Activated T-cell treated with anti-CD3 and anti-CD28 coated beads, Interleukin-2, amount 50 U/mL, for 72 hours (primary cell): ENCODE data around the gene ARHGEF17. TPM values are rescaled to one million over a fixed set of nuclear protein-coding genes. Genes with fewer than 3 reads are reported as not detected.

Source experiments
- ATAC-seq, 2 donors: fragments of 150-1000 bp; cut with Tn5 transposase; replicated peaks in 1 of 2; 2 replicates each; pipeline ENCODE4 v1.10.0; 2021; ENCODE audit warnings: moderate library complexity in 2 of 2, mild to moderate bottlenecking in 1 of 2
- DNase-seq, 2 donors: peaks; one replicate each; pipeline ENCODE4 v3.0.0; 2021 to 2022; ENCODE audit warnings: mixed read lengths in 1 of 2
- H3K27ac Mint-ChIP-seq: one replicate; pipeline ENCODE4 v1.8.0; 2022; ENCODE audit warnings: mild to moderate bottlenecking, moderate library complexity, mixed read lengths
- H3K27me3 Mint-ChIP-seq: one replicate; pipeline ENCODE4 v1.8.0; 2022; ENCODE audit warnings: low read depth, mixed read lengths
- H3K36me3 Mint-ChIP-seq, 2 donors: one replicate each; pipeline ENCODE4 v1.8.0; 2022; ENCODE audit warnings: mixed read lengths in 2 of 2, mild to moderate bottlenecking in 1 of 2; ENCODE audit not compliant: insufficient read depth in 2 of 2
- H3K4me1 Mint-ChIP-seq: one replicate; pipeline ENCODE4 v1.8.0; 2022; ENCODE audit warnings: low read depth, mixed read lengths
- H3K4me3 Mint-ChIP-seq, 2 donors: one replicate each; pipeline ENCODE4 v1.8.0; 2022; ENCODE audit warnings: mild to moderate bottlenecking in 2 of 2, mixed read lengths in 2 of 2, moderate library complexity in 2 of 2
- H3K9me3 Mint-ChIP-seq, 2 donors: one replicate each; pipeline ENCODE4 v1.8.0; 2022; ENCODE audit warnings: mixed read lengths in 2 of 2
- total RNA-seq, 2 donors: library from RNA; stranded (reverse); gene quantifications; one replicate each; pipeline ENCODE4 v1.2.3, GENCODE V29; 2022

The ARHGEF17 gene
- total RNA-seq, 2 donors from 2014 or later = 0.05 to 0.07 TPM

GRCh38 chr11:73376160-73376802, 68.2 kb downstream of the ARHGEF17 start, which contains the start of gene RELT:
TSS of gene RELT (plus strand) at chr11:73376399. CDS start at chr11:73389137, 12,738 bp downstream.
- Mint-ChIP-seq H3K4me1 (peaks cover 45% of the 10 kb centered on the region), H3K4me3 (peak within 1 kb of the TSS; percentile 88 to 94), H3K9me3 (no peaks in the 10 kb centered on the region), H3K27me3 (no peaks in the 10 kb centered on the region), H3K36me3 (peaks cover 0 to 2% of the 10 kb centered on the region in 2 donors), H3K27ac (peak within 1 kb of the TSS; percentile 92)
- DNase-seq (peak; percentile 93 to 99), ATAC-seq (peak; percentile 83 to 85)

DNA sequence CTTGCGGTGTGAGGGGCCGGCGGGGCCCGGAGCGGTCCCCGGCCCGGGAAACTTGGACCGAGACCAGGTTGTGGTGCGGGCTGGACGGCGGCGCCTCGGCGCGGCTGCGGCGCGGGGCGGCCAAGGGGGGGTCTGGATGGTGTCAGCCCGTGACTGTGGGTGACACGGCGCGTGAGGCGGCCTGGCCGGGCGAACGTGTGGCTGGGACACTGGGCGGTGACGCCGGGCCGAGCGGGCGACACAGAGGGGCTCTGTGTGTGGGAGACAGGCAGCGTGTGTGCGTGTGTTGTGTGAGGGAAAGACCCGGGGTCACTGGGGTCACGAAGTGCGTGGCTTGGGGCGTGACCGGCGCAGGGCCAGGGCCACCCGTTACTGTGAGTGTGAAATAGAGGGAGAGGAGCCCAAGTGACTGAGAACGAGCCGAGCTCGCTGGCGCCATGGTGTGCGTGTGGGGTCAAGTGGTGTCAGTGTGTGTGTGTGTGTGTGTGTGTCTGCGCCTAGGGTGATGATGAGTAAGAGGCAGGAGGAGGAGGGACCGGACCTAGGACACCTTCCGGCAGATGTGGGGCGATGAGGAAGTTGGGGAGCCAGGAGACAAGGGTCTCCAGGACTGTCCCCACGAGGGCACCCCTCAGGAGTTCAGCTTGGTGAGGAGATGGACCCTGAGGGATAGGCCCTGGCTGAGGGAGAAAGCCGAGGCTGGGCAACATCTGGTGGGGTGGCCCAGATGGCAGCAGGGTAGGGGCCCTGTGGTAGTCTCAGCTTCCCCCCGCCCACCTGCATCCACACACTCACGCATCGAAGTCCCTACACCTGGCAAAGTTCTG, 68.9 kb downstream of the ARHGEF17 start:
- Mint-ChIP-seq H3K36me3 (peaks cover 0 to 2% of the 10 kb centered on the region in 2 donors), H3K27ac (peak overlapping the region; percentile 92), H3K4me3 (peak overlapping the region; percentile 88 to 94), H3K27me3 (no peaks in the 10 kb centered on the region), H3K4me1 (peaks cover 47% of the 10 kb centered on the region), H3K9me3 (no peaks in the 10 kb centered on the region)
- peak; percentile 70 to 77 for DNase-seq
- peak; percentile 53 to 62 for ATAC-seq

DNA sequence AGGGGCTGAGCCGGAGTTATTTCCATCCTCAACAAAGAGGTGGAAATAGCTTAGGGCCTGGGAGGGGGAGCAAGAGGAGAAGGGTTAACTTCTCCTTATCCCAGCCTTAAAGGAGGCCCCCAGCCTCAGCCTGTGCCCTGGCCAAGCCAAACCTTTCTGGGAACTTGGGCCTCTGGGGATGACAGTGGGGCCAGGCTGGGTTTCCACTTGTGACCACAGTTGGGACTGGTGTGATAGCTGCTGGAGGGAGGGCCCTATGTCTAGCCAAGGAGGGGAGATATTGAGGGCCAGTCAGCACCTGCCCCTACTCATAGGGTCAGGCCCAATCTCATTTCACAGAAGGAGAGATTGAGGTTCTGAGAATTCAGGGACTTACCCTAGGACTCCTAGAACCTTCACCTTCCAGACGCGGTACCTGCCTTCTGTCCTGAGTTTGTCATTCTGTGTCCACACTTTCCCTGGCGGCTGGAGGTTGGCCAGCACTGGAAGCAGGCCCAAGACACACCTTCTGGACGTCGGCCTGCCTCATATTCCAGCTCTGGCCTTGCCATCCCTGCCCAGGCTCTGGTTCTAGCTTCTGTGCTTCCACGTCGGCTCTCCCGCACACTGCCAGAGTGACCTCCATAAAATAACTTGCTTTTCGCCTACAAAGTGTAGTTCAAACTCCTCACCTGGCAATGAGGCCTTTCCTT, 71.3 kb downstream of the ARHGEF17 start:
- Mint-ChIP-seq H3K4me3 (no peak overlapping the region), H3K27ac (peak overlapping the region; percentile 33), H3K36me3 (peaks cover 0 to 2% of the 10 kb centered on the region in 2 donors), H3K27me3 (no peaks in the 10 kb centered on the region), H3K4me1 (peaks cover 68% of the 10 kb centered on the region), H3K9me3 (no peaks in the 10 kb centered on the region)
- no peak for DNase-seq
- ATAC-seq = no peak

DNA sequence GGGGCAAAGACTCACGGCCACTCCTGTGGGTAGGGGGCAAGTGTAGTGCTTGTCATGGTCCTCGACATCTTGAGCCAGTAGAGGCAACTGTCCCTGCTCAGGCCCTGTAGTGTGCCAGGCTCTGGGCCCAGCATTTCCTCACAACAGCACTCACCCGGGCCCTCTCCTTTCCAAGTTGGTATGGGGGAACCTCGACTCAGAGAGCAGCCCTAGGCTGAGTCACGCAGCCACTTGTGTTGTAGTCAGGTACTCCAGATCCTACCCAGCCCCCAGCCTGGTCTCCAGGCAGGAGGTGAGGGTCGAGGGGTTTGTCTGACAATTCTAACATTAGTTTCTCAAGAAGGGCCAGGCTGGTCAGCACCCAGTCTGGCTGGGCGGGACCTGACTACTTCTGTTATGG, 72.3 kb downstream of the ARHGEF17 start:
- DNase-seq = no peak
- H3K4me1 Mint-ChIP-seq = peaks cover 74% of the 10 kb centered on the region
- H3K4me3 Mint-ChIP-seq = no peak overlapping the region
- H3K27ac Mint-ChIP-seq = no peak overlapping the region
- ATAC-seq = no peak
- peaks cover 0 to 2% of the 10 kb centered on the region in 2 donors for H3K36me3 Mint-ChIP-seq
- no peaks in the 10 kb centered on the region for H3K27me3 Mint-ChIP-seq
- H3K9me3 Mint-ChIP-seq = no peaks in the 10 kb centered on the region

- Mint-ChIP-seq H3K9me3 (no peaks in the 10 kb centered on the region), H3K36me3 (peaks cover 0 to 2% of the 10 kb centered on the region in 2 donors), H3K27me3 (no peaks in the 10 kb centered on the region), H3K4me3 (no peak overlapping the region), H3K4me1 (peaks cover 74% of the 10 kb centered on the region), H3K27ac (no peak overlapping the region)
- DNase-seq (no peak), ATAC-seq (no peak)
These were observed 72.9 kb downstream of the ARHGEF17 start for GRCh38 chr11:73380897-73381410.

DNA sequence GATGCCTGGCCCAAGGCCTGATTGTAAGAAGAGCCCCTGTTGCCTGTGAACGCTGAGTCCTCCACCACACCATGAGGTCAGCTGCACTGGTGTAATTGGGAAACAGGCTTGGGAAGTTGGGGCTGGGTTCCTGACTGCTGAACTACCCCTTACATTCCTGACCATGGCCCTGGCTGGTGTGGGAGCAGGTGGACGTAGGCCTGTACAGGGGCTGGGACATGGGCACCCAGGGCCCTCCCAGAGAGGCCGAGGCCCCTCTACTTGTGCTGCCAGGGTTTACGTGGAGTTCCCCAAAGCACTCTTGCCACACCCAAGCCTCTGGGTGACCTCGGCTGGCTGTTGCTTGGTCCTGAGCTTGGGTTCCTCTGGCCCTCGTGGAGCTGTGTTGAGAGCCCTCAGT, 73.5 kb downstream of the ARHGEF17 start:
- DNase-seq = no peak
- no peak for ATAC-seq
- H3K4me1 Mint-ChIP-seq = peaks cover 74% of the 10 kb centered on the region
- peaks cover 0 to 2% of the 10 kb centered on the region in 2 donors for H3K36me3 Mint-ChIP-seq
- no peak overlapping the region for H3K27ac Mint-ChIP-seq
- no peak overlapping the region for H3K4me3 Mint-ChIP-seq
- no peaks in the 10 kb centered on the region for H3K9me3 Mint-ChIP-seq
- H3K27me3 Mint-ChIP-seq = no peaks in the 10 kb centered on the region

- DNase-seq (no peak), ATAC-seq (no peak)
- no peaks in the 10 kb centered on the region for H3K9me3 Mint-ChIP-seq
- no peak overlapping the region for H3K27ac Mint-ChIP-seq
- no peaks in the 10 kb centered on the region for H3K27me3 Mint-ChIP-seq
- H3K4me1 Mint-ChIP-seq = peaks cover 78% of the 10 kb centered on the region
- peaks cover 0 to under 1% of the 10 kb centered on the region in 2 donors for H3K36me3 Mint-ChIP-seq
- H3K4me3 Mint-ChIP-seq = no peak overlapping the region
These were observed 74.1 kb downstream of the ARHGEF17 start for GRCh38 chr11:73382183-73382582.

DNA sequence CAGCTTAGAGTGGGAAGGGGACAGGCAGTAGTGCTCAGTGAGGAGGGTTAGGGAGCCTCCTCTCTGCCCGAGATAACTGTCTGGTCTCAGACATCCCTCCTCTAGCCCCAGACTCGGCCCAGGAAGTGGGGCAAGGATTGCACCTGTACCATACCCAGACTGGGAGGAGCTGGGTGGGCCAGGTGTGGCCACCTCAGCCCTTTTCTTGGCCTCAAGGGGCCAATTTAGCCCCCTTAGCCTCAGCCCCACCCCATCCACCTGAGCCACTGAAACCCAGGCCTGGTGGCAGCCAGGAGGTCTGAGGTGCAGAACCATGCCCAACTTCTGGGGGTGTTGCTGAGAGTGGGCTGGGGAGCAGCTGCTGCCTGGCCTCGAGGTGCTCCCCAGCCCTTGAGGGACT, 74.7 kb downstream of the ARHGEF17 start:
- H3K27me3 Mint-ChIP-seq = no peaks in the 10 kb centered on the region
- no peak for DNase-seq
- H3K36me3 Mint-ChIP-seq = no peaks in the 10 kb centered on the region
- ATAC-seq = no peak
- no peaks in the 10 kb centered on the region for H3K9me3 Mint-ChIP-seq
- no peak overlapping the region for H3K4me3 Mint-ChIP-seq
- peaks cover 76% of the 10 kb centered on the region for H3K4me1 Mint-ChIP-seq
- no peak overlapping the region for H3K27ac Mint-ChIP-seq

DNA sequence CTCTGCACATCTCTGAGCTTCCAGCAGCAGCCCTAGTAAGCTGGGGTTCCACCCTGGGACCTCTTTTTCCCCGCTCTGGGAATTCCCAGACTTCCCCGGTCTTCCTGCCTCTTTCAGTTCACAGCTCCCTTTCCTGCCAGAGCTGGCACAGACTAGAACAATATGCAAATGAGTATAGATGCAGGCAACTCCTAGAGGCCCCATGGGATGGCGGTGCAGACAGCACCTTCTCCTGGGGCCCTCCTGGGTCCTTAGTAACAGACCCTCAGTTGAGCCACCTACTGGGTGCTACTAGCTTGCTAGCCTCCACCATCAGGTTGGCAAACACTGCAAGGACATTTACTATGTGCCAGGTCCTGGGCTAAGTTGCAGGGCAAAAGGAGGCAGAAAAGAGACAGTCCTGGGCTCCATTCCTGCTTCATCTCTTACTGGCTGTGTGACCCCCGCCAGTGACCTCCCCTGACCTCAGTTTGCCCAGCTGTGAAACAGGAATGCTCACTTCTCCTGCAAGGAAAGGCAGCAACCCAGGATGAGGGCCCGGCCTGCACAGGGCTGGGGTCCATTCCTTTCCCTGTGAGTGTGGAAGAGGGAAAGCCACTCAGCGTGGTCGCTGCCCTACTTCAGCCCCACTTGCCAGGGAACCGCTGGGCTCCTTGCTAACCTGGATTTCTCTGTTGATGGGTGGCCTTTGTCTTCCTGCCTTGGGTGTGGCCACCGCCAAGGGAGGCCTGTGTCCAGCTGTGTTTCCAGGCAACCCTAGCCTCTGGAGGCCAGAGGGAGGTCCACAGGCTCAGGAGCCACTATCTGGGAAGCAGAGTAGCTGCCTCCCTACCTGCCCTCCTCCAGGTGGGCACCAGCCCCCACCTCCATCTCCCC, 75.4 kb downstream of the ARHGEF17 start:
- H3K27ac Mint-ChIP-seq = peak overlapping the region; percentile 75
- H3K4me3 Mint-ChIP-seq = no peak overlapping the region
- no peaks in the 10 kb centered on the region for H3K27me3 Mint-ChIP-seq
- no peak for DNase-seq
- H3K4me1 Mint-ChIP-seq = peaks cover 69% of the 10 kb centered on the region
- no peaks in the 10 kb centered on the region for H3K36me3 Mint-ChIP-seq
- no peaks in the 10 kb centered on the region for H3K9me3 Mint-ChIP-seq
- ATAC-seq = no peak

DNA sequence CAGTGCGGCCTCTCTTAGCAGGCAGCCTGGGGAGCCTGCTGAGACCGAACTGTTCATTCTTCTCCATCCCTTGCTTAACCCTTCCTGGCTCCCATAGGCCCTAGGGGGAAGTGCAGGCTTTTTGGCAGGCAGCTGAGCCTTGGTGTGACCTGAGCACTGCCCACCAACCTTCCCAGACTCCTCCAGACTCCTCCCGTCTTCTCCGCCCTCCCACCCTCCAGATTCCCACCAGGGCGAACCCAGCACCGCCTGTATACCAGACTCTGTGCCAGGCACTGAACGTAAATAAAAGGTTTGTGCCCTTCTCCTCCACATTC, 76.0 kb downstream of the ARHGEF17 start:
- Mint-ChIP-seq H3K36me3 (no peaks in the 10 kb centered on the region), H3K9me3 (no peaks in the 10 kb centered on the region), H3K27me3 (no peaks in the 10 kb centered on the region), H3K27ac (no peak overlapping the region), H3K4me1 (peaks cover 63% of the 10 kb centered on the region), H3K4me3 (no peak overlapping the region)
- DNase-seq = no peak
- ATAC-seq = no peak

- H3K4me1 Mint-ChIP-seq = peaks cover 59% of the 10 kb centered on the region
- no peaks in the 10 kb centered on the region for H3K27me3 Mint-ChIP-seq
- no peaks in the 10 kb centered on the region for H3K9me3 Mint-ChIP-seq
- no peaks in the 10 kb centered on the region for H3K36me3 Mint-ChIP-seq
- peak overlapping the region; percentile 31 to 62 for H3K4me3 Mint-ChIP-seq
- peak overlapping the region; percentile 27 for H3K27ac Mint-ChIP-seq
- DNase-seq = no peak
- ATAC-seq = peak in 1 of 2 donors; percentile 6
These were observed 76.4 kb downstream of the ARHGEF17 start for GRCh38 chr11:73384531-73384871.

- Mint-ChIP-seq H3K36me3 (no peaks in the 10 kb centered on the region), H3K4me1 (peaks cover 53% of the 10 kb centered on the region), H3K27ac (peak overlapping the region; percentile 71), H3K4me3 (peak overlapping the region; percentile 31 to 62), H3K27me3 (no peaks in the 10 kb centered on the region), H3K9me3 (no peaks in the 10 kb centered on the region)
- DNase-seq = peak in 1 of 2 donors; percentile 33
- ATAC-seq = peak; percentile 17 to 61
These were observed 77.0 kb downstream of the ARHGEF17 start for GRCh38 chr11:73384872-73385689.
